Fibroblast of pulmonary artery (primary cell): Measurements from ENCODE around the gene LRRC40.
"Not testable (repeated sequence)": the region's sequence is repeated elsewhere in the genome, so short reads cannot be mapped to it uniquely, and the experiment has no call there.

Experiments used
- DNase-seq: peaks from one replicate; pipeline ENCODE4 v3.0.0-alpha.2; 2010; ENCODE audit warnings: low read depth
- H3K4me3 ChIP-seq: replicated peaks from 2 replicates; pipeline ENCODE4 v1.5.1; 2011; ENCODE audit warnings: low read depth, mild to moderate bottlenecking, control low read depth, low read length, moderate library complexity
- CTCF ChIP-seq: IDR thresholded peaks from 2 replicates; pipeline ENCODE4 v1.5.1; 2011; ENCODE audit warnings: mild to moderate bottlenecking, control low read depth, low read length, inconsistent platforms; ENCODE audit errors: missing control alignments

Gene LRRC40

DNA sequence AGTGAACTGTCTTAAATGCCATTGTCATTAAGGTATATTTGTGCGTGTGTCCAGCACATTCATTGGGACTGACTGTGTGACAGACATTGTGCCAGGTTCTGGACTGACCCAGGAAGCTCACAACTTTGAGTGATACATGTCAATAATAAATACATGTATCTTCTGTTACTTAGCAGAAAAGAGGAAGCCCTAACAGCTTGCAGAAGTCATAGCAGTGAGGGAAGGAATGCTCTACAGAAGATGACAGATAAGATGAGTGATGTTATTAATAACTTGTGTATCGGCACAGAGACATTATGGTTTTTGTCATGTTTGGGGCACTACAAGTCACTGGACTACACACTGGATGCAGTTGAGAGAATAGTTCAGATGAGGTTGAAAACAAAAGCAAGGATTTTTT is 14.6 kb upstream of the LRRC40 start:
- TF ChIP-seq CTCF, result no peak
- no peak overlapping the region for H3K4me3 ChIP-seq
- no peak for DNase-seq

DNA sequence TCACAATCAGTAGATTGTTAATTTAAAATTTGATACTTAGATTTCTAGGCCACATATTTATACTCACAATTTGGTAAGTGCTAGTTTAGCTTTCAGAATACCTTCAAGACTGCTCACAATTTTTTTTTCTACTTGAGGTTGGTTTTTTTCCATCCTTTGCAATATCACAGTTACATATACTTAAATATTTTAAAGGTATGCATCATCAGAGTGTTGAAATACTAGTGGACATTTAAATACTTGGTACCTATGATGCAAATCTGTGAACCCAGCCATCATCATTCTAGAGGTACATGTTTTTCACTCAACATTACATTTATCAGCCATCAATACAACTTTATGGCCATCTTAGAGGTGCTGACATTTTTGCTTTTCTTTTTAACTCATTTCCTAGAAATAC is 6.2 kb upstream of the LRRC40 start:
- no peak for TF ChIP-seq CTCF
- H3K4me3 ChIP-seq, result no peak overlapping the region
- no peak for DNase-seq

GRCh38 chr1:70210820-70211219 is 5.4 kb upstream of the LRRC40 start:
- DNase-seq, result no peak
- H3K4me3 ChIP-seq, result no peak overlapping the region
- TF ChIP-seq CTCF, result no peak

- no peak for DNase-seq
- no peak for TF ChIP-seq CTCF
- no peak overlapping the region for H3K4me3 ChIP-seq
These were observed 2.9 kb upstream of the LRRC40 start for GRCh38 chr1:70208292-70208691.

- no peak for TF ChIP-seq CTCF
- no peak for DNase-seq
- no peak overlapping the region for H3K4me3 ChIP-seq
These were observed 2.1 kb upstream of the LRRC40 start for GRCh38 chr1:70207492-70207891.

DNA sequence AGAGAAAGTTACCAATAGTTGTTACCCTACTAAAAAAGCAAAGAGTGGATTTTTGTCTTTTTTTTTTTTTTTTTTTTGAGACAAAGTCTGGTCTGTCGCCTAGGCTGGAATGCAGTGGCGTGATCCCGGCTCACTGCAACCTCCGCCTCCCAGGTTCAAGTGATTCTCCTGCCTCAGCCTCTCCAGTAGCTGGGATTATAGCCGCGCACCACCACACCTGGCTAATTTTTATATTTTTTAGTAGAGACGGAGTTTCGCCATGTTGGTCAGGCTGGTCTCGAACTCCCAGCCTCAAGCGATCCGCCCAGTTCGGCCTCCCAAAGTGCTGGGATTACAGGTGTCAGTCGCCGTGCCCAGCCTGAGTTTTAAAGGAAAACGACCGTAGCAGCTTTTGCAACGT is 1.5 kb upstream of the LRRC40 start:
- DNase-seq, result not testable (repeated sequence)
- peak overlapping the region; percentile 99 for H3K4me3 ChIP-seq

- TF ChIP-seq CTCF, result no peak
- no peak for DNase-seq
- peak overlapping the region; percentile 99 for H3K4me3 ChIP-seq
These were observed 327 bp downstream of the LRRC40 start for GRCh38 chr1:70205071-70205433.

DNA sequence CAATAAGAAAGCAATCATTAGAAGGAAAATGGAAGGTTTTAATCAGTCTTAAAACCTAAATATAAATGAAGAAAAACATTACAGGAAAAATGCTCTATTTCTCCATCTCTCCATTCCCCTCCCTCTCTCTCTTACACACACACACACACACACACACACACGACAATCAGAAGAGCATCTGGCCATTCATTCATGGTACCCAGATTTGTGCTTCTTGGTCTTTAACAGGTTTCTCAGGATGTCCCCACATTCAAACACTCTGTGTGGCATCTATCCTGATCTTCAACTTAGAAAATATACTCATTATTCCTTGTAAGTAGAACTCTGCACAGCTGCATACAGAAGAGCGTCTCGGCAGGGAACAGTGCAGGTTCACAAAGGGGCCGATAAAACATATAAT is 779 bp downstream of the LRRC40 start:
- DNase-seq, result no peak
- TF ChIP-seq CTCF, result no peak

More for the DNA sequence above, 779 bp downstream of the LRRC40 start:
- peak overlapping the region; percentile 99 for H3K4me3 ChIP-seq
